HCT116 (cell line): ENCODE data around the gene ANKS1A.

ENCODE experiments used
- CTCF ChIP-seq, 3 experiments: fragments of 200-600 bp in 1 of 3; sonication (generic) in 1 of 3; IDR thresholded peaks in 2 of 3; conservative IDR thresholded peaks in 1 of 3; 2 replicates each; pipeline ENCODE4 v1.5.1; 2012 to 2017; ENCODE audit warnings: low read depth in 2 of 3, low read length in 2 of 3, antibody characterized with exemption in 1 of 3, borderline replicate concordance in 1 of 3, control low read depth in 1 of 3, mild to moderate bottlenecking in 1 of 3, mixed read lengths in 1 of 3, mixed run types in 1 of 3, moderate library complexity in 1 of 3; ENCODE audit not compliant: insufficient read depth in 1 of 3
- EZH2 ChIP-seq: fragments of 200-600 bp; sonication (generic); IDR thresholded peaks from 2 replicates; pipeline ENCODE4 v1.6.1; 2017; ENCODE audit warnings: antibody characterized with exemption, mixed run types
- FOSL1 ChIP-seq: IDR thresholded peaks from 2 replicates; pipeline ENCODE4 v1.6.1; 2012; ENCODE audit warnings: low read depth
- JUND ChIP-seq: IDR thresholded peaks from 2 replicates; pipeline ENCODE4 v1.6.1; 2012

GRCh38 chr6:35084041-35084491 is 195.0 kb downstream of the ANKS1A start:
- TF ChIP-seq EZH2 (no peak), FOSL1 (no peak), CTCF (IDR thresholded peaks at IDR 0.05 in 2 of 3, conservative IDR thresholded peaks at IDR 0.05 in 1 of 3; ENCODE audit: borderline replicate concordance in 1 of 3, insufficient read depth in 1 of 3, low read depth in 2 of 3, low read length in 2 of 3) (no peak), JUND (no peak)
